H1 (cell line): ENCODE results near the gene SAMD4A.

Experiments used
- ASH2L ChIP-seq: fragments of 200-600, 300-600 bp; sonication (generic); IDR thresholded peaks from one replicate; pipeline ENCODE4 v1.7.1; 2017; ENCODE audit warnings: low read length
- CREB1 ChIP-seq: IDR thresholded peaks from 2 replicates; pipeline ENCODE4 v1.6.1; 2012; ENCODE audit warnings: inconsistent platforms
- SP1 ChIP-seq: IDR thresholded peaks from 2 replicates; pipeline ENCODE4 v1.6.1; 2011; ENCODE audit warnings: low read depth, low read length
- ZNF274 ChIP-seq: IDR thresholded peaks from 2 replicates; pipeline ENCODE4 v1.7.0; 2012; ENCODE audit warnings: low read length, borderline replicate concordance; ENCODE audit errors: extremely low read depth

- no peak for TF ChIP-seq ZNF274
- no peak for TF ChIP-seq ASH2L
- TF ChIP-seq SP1: no peak
- TF ChIP-seq CREB1: no peak
Observed at GRCh38 chr14:54627540-54628363, 60.8 kb downstream of the SAMD4A start.
